Occipital lobe (tissue), 2 donors: Measurements from ENCODE around the gene TOMM40L. TPM values are rescaled to one million over a fixed set of nuclear protein-coding genes. Genes with fewer than 3 reads are reported as not detected.

Experiments
- DNase-seq: peaks from one replicate; lab custom pipeline; 2025; lab: John Stamatoyannopoulos, UW
- total RNA-seq: library from RNA; depleted of rRNA; stranded (reverse); fragments of >200 nt; gene quantifications from one replicate; pipeline ENCODE4 v1.2.3, GENCODE V29; 2014

Gene TOMM40L
- total RNA-seq: 20.1 TPM

DNA sequence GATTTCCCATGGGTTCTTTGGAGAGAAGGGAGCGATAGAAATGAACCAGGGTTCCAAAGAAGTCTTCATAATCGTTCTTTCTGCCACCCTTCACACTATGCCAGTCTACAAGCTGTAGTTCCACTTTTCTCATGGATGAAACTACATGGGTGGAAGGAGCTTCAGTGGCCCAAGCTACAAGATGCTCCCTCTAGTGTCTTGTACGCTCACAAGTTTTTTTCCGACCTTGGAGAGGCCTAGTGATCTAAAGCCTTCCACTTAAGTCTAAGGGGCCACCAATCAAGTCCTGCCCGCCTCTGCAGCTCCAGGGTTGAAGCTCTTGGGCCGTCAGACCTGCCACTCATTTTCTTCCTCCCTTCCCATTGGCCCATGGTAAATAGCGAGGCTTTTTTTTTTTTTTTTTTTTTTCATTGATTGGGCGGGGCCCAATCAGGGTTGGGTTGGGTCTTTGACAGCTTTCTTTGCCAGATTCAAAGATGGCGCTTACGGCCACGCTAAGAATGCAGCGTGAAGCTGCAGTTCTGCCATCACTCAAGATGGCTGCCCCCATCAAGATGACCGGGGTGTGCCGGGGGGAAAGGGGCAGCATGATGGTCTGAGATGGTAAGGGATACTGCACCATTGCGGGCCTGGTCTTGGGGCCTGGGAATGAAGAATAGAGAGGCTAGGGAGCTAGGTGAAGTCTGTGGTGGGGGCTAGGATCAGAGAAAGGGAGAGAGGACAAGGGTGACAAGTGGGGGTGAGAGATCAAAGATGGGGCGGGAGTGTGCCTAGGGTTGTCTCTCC lies at the start of gene TOMM40L:
TSS of gene TOMM40L (plus strand) at position 527 of the 786 bp plus-strand sequence. CDS start 430 bp downstream, outside the sequence.
- peak; percentile 95 for DNase-seq

DNA sequence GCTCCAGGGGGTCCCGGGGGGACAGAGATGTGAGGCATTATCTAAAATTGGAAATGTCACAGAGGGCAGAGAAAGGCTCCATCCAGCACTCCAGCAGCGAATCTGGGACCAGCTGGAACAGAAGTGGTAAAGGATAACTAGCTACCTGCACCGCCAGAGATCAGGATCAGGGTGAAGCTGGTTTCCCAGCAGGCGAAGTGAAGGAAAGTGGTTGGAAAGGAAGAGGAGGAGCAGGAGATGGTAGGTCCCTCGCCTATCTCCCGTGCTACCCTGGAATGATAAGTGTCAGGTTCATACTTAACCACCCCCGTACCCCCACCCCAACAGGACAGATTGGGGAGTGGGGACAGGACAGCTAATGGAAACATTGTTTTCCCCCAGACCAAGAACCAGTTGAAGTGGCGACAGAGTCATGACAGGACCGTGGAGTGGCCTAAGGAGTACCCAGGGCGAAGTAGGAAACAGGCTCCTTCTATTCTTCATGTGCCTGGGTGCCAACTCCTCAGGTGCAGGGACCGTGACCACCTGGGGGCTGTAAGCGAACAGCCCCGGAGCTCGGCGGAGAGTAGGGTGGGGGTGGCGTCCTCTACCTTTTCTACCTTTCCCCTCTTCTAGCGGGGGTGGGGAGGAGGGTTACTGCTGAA lies 49.3 kb upstream of the TOMM40L start:
- no peak for DNase-seq

DNA sequence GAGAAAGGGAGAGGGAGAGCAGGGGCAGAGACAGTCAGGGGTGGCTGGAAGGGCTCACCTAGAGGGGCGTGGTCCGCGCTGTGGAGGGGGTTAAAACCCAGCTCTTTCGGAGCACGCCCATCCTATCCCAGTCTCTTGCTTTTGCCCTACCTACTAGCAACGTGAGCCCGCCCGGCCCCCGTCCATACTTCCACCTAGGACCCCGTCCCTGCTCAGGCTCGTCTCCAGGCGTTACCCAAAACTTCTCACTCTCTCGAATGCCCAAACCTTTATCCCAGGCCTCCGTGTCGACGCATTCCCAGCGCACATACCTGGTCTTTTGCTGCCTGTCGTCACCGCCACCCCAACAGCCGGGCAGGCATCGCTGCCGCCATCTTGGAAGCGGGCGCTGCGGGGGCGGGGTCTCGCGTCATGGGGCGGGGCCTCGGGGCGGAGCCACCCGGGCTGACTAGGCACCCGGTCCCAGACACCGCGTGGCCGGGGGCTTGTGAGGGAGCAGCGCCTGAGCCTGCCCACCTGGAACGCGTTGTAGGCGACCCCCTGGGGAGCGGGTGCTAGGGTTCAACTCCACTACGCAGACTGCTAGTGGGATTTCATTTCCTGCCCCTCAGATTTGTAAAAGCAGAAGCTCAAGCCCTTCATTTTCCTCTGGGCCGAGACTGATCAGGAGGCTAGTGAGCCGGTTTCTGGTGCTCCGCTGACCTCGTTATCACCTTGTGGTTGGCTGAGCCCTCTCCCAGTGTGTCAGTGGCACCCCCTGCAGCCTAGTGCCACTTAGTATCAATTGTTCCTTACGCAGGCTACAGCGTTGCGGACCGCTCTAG lies 48.5 kb upstream of the TOMM40L start, which contains the start of gene B4GALT3:
TSS of gene B4GALT3 (minus strand) at position 396 of the 824 bp plus-strand sequence. CDS start 1,447 bp downstream, outside the sequence.
- peak; percentile 79 for DNase-seq

DNA sequence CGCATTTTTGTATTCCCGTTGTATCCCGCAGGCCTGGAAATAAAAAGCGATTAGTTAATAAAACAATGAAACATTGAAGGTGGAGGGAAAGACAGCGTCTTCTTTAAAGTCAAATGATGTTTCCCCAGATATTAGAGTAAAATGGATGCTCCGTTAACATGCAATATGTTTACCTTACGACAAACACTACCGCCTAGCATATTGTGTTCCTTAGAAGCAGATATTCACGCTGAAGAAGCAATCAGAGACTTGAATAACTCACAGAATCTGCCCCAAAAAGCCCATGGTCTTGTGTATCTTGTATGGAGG lies 48.0 kb upstream of the TOMM40L start:
- no peak for DNase-seq

DNA sequence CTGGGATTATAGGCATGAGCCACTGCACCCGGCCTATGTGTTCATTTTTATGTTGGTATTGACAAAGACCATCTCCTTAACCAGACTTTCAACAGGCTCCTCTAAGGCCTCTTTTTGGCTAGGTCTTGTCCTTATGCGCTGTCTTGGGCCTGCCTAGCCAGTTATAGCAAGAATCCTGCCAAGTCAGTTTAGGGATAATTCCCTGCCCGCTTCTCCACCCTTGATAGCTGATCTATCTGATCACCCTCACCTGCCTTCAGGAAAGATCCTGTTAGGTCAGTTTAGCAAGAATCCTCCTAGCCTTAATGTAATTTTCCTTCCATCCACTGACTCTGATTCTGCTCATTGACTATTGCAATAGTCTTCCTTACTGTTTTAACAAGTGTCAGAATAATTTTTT lies 46.2 kb upstream of the TOMM40L start:
- no peak for DNase-seq

DNA sequence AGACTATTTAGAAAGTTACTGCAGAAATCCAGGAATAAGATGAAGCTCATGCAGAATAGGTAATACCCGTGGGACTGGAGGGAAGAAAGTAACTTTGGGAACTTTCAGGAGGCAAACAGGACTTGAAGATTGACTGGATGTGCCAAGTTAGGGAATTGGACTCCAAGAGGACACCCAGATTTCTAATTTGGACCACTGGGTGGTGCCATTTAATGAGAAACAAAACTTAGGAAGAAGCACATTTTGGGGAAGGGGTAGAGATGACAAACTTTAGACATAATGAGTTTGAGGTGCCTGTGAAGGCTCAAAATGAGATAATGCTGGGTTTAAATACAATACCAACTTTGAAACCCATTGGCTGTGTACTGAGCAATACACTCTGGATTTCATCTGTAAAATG lies 45.2 kb upstream of the TOMM40L start:
- no peak for DNase-seq

DNA sequence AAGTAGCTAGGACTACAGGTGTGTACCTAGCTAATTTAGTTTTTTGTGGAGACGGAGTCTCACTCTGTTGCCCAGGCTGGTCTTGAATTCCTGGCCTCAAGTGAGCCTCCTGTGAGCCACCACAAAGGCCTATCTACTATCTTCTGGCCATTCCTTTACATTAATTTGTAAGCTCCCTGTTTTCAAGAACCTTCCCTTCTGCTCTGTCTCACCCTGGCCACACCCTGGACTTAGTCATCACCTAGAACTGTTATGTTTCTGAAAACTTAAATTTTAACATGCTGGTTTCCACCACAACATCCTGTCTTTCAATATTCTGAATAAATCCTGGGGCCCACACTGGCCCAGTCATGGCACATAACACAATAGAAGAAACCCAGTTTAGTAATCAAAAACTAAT lies 43.6 kb upstream of the TOMM40L start:
- DNase-seq: no peak

DNA sequence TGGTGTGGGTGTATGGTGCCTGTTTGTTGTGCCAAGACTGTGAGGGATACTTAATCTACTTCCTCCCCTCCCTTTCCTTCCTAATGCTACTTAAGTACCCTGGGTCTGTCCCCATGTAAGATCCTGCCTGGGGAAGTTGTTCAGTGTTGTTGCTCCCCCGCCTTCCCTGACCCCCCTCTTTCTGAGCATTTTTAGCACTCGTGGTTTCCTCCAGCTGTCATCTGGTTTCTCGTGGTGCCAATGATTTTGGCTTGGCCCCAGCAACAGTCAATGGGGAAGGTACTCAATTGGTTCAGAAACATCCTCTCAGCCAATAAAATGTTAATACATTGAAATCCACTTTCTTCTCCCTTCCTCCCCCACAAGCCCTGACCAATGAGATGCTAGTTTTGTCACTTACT lies 40.6 kb upstream of the TOMM40L start:
- DNase-seq: peak; percentile 49

DNA sequence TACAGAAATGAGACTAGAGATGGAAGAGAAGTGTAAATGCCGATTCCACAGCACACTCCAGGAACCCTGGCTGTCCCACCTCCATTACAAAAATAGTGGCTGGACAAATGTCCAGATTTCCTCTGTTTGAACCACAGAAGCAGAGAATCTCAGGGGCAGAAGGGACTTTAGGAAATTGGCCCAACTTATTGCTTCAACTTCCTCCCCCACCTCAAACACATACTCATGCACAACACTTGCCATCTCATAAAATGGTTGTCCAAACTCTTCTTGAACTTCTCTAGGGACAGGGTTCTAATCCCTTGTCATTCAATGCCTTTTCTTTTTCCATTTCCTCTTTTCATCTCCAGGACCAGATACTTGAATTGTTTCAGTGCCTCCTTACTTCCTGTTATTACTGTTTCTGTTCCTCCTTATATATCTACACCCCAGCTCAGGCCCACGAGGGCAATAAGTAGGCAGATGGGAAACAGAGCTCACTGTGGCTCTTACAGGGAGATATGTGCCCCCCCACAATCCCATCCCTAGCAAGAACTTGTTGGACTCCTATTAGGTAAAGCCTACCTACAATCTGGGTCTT lies 40.0 kb upstream of the TOMM40L start:
- DNase-seq: no peak

DNA sequence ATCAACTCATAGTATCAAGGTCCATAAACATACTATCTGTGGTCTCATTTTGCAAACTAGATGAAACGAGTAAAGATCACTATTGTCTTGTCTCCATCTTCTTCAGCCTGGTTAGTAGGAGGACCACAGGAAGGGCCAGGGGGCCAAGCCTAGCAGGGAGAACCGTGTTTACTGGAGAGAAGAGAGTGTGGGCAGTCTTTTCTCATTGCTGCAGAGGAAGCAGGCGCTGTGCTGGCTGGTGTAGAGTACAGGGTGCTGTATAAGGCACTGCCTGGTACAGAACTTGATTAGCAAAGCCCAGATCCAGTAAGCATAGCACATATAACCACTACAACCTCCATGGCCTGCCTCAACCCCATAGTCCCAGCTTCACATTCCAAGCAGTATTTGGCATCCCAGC lies 38.5 kb upstream of the TOMM40L start:
- DNase-seq: no peak

DNA sequence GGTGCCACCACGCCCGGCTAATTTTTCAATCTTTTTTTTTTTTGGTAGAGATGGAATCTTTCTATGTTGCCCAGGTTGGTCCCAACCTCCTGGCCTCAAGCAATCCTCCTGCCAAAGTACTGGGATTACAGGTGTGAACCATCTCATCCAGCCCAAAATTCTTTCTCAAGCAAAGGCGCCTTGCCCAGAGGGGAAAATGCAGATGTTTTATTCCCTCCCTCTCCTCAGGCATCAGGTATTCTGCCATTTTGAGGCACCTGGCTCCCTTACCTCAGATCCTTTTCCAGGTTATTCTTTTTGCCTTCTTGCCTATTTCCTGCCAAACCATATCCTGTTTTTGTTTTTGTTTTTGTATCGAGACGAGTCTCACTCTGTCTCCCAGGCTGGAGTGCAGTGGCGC lies 37.5 kb upstream of the TOMM40L start:
- DNase-seq: no peak

DNA sequence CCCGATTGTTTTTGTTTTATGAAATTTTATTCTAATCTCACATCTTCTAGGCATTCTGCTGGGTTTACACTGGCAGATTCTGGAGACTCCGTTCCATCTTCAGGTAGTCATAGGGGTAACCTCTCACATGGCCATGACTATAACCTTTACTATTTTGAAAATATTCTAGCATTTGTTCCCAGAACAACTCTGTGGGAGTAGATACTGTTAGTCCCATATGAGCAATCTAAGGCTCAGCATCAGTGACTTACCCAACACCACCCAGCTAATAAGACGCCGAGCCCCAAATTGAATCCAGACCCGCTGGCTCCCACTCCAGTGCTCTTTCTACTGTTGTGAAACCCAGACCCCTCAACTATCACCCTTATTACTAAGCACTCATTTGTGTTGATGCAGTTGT lies 36.8 kb upstream of the TOMM40L start:
- DNase-seq: no peak

DNA sequence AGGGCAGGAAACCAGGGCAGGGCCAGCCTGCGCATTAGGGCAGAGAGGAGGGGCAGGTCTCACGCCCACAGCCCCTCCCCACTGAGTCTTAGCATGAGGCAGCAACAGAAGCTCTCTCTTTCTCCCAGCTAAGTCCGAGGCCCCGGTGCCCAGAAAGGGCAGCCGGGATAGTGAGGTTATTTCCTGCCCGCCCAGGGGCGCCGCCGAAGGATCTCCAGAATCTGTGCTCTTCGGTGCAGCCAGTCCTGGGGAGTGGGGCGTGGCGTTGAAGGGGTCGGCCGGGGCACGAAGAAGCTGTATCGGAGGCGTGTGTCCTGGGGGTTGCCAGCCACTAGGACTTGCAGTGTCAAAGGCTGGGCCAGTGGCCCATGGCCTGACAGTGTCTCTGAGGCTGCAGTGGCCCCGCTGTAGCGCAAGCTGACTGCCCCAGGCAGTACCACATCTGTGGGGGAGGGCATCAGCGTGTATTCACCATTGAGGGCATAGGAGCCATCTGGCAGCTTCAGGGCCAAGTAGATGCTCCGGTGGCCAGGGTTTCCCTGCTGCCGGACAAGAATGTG lies 34.8 kb upstream of the TOMM40L start:
- no peak for DNase-seq

DNA sequence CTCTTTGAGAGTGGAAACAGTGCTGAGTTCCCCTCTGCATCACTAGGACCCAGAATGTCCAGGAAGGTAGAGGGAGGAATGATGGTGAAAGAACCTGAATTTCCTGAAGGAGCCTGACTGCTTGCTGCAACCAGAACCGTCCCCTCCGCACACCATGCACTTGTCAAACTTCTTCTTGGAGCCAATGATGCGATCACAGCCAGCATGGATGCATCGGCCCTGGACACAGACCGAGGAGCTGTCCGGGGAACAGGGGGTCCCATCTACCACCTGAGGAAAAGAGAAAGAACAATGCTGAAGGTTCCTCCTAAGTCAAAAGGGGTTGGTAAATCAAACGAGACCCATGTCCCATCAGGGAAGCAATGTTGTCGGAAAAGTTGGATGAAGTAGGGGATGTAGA lies 33.9 kb upstream of the TOMM40L start:
- no peak for DNase-seq

DNA sequence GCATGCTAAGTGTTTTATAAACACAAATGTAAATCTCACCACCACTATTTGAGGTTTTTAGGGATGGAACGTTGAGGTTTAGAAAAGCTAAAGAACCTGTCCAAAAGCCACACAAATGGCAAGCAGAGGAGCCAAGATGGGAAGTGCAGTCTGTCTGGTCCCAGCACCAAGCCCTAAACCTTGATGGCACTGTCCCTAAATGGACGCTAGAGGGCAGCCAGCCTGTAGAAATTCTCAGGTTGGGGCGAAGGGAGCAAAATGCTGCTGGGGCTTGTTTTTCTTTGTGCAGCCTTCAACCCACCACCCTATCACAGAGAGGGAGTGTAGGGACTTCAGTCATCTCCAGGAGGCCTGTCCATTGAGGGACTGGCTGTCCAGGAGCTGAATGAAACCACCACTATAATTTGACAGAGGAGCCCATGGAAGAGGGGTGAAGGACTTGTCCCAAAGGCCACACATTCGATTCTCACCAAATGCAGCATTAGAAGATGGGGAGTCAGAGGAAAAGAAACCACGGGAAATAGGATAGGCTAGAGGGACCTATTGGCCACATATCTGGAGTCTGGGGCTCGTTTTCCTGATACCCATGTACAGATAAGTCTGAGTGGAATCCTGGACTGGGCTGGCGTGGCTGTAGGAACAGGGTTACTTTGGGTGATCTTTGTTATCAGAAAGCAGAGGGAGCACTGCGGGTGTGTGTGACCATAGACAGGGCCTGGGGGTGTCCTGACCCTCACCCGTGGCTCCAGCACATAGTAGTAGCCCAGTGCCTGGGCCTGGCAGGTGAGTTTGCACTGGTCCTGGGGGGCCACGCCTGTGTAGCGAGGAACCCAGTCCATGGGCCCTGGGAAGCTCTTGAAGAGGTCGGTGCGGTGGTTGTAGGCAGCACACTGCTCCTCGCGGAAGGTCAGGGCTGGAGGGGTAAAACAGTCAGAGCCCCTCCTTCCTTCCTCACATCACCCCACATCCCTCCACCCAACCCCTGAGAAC lies 33.1 kb upstream of the TOMM40L start:
- peak; percentile 23 for DNase-seq

DNA sequence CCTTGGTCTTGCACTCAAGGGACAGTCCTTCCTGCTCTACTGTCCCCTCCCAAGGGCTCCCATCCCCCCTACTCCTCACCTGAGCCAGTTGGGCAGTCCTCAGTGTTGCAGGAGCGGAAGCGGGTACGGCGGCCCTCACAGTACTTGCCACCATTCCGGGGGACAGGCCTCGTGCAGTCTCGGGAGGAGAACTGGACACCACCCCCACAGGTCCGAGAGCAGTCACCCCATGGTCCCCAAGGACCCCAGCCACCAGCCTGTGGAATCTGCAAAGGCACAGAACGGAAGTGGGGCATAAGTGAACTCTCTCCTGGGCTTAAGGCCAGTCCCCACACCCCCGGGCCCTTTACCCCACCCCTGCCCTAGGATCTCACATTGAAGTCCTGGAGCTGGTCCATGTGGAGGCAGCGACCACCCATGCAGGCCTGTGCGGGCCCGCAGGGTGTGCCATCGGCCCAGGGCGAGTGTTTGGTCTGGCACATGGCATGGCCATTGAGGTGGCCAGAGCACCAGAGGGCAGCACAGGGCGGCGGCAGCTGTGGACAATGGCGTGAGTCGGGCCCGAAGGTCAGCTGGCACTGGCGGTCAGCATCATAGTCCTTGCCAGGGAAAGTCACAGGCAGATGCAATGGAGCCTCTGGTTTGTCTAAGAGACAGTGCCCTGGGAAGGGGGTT lies 32.2 kb upstream of the TOMM40L start:
- peak; percentile 74 for DNase-seq

DNA sequence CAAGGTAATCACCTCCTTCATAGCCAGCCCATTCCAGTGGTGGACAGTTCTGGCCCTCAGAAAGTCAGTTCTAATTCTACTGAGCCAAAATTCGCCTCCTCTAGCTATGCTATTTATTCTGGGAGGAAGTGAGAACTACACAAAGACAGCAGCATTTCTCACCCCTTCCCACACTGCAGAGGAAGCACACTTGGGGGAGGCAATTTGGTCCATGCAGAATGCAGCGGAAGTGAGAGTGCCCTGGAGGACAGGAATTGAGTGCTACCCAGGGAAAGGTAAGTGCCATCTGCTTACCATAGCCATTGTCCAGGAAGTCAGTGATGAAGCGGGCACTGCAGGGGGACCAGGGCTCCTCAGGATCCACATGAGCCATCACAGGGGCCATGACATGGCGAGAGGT lies 30.7 kb upstream of the TOMM40L start:
- no peak for DNase-seq

DNA sequence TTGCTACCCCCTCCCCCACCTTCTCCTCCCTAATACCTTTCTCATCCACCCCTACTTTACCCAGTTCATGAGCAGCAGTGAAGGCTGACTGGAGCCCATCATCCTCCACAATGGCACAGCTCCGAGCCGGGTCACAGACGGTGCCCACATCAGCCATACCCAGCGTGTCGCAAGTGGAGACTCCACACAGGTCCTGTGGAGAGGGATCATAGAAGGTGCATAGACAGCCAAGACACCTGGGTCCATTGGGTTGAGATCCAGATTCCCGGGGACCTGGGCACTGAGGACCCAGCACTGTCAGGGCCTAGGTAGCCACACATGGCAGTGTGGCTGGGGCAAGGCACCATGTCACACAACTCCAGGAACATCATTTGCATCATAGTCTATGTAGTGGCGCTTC lies 29.7 kb upstream of the TOMM40L start:
- DNase-seq: no peak

DNA sequence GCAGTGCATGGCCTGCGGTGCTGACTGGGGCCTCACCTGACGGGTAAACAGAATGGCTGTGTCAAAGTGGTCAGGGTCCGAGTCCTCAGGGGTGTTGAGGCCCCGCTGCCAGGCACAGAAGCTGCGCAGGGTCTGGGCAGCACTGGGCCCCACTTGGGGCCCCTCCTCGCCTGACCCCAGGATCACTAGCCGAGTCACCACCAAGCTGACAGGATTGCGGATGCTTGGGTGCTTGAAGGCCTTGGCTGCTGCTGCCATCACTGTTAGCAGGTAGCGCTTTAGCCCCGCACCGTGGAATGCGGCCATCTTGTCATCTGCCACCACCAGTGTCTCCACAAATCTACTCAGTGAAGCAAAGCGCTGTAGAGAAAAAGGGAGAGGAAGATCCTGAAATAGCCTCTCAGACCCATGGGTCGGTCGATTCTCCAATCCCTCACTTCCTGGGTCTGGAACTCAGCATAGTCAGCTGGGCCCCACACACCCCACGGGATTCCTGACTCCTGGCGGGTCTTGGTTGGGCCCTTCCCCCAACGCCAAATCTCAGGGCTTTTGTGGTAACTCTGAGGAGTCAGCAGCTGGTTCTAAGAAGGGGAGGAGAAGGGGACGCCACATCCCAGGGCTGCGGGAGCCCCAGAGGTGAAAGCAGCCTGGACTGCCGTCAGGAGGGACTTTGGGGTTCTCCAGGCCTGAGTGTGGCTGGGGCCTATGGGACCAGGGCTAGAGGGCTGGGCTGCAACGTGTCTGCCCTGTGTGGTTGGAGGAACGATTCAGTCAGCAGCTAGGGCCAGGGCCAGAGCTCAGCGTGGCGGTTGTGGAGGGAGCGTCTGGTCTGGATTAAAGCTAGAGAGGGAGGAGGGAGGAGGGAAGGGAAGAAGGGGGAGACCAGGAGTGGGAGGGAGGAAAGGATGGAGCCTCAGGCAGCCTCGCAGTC lies 29.1 kb upstream of the TOMM40L start:
- DNase-seq: no peak
